ENCODE results near the gene CNTN1. TPM values are rescaled to one million over a fixed set of nuclear protein-coding genes. Genes with fewer than 3 reads are reported as not detected.

CNTN1 gene
- total RNA-seq, 2 donors from 2014 or later, result 0.77 to 4.4 TPM

- Histone ChIP-seq H3K4me1 (no peaks in the 10 kb centered on the region), H3K36me3 (no peaks in the 10 kb centered on the region), H3K9ac (ENCODE audit: low read depth in 2 of 2, low read length in 2 of 2) (no peak overlapping the region), H3K27me3 (no peaks in the 10 kb centered on the region), H3K4me3 (no peak overlapping the region), H3K27ac (no peak overlapping the region), H3K9me3 (no peaks in the 10 kb centered on the region)
- no peak for DNase-seq
- no peak for TF ChIP-seq CTCF (IDR thresholded peaks at IDR 0.05)
- intact Hi-C loops (cut with DNase I), result no loop called here
Observed at GRCh38 chr12:41058266-41058665, 366.0 kb downstream of the CNTN1 start.

GRCh38 chr12:41061192-41061591 is 369.0 kb downstream of the CNTN1 start:
- DNase-seq, result no peak
- H3K9ac ChIP-seq (ENCODE audit: low read depth in 2 of 2, low read length in 2 of 2), result no peak overlapping the region
- intact Hi-C loops (cut with DNase I), result no loop called here
- no peaks in the 10 kb centered on the region for H3K4me1 ChIP-seq
- TF ChIP-seq CTCF (IDR thresholded peaks at IDR 0.05), result no peak
- no peaks in the 10 kb centered on the region for H3K27me3 ChIP-seq
- no peak overlapping the region for H3K27ac ChIP-seq
- no peaks in the 10 kb centered on the region for H3K9me3 ChIP-seq
- no peaks in the 10 kb centered on the region for H3K36me3 ChIP-seq
- no peak overlapping the region for H3K4me3 ChIP-seq

GRCh38 chr12:41064411-41064810 is 372.2 kb downstream of the CNTN1 start:
- no peak for DNase-seq
- Histone ChIP-seq H3K9ac (ENCODE audit: low read depth in 2 of 2, low read length in 2 of 2) (no peak overlapping the region), H3K36me3 (no peaks in the 10 kb centered on the region), H3K4me1 (no peaks in the 10 kb centered on the region), H3K9me3 (no peaks in the 10 kb centered on the region), H3K27ac (no peak overlapping the region), H3K4me3 (no peak overlapping the region), H3K27me3 (no peaks in the 10 kb centered on the region)
- no peak for TF ChIP-seq CTCF (IDR thresholded peaks at IDR 0.05)
- intact Hi-C loops (cut with DNase I), result no loop called here

- no peaks in the 10 kb centered on the region for H3K9me3 ChIP-seq
- H3K9ac ChIP-seq (ENCODE audit: low read depth in 2 of 2, low read length in 2 of 2), result no peak overlapping the region
- TF ChIP-seq CTCF (IDR thresholded peaks at IDR 0.05), result no peak
- intact Hi-C loops (cut with DNase I), result no loop called here
- H3K27ac ChIP-seq, result no peak overlapping the region
- no peak overlapping the region for H3K4me3 ChIP-seq
- no peaks in the 10 kb centered on the region for H3K27me3 ChIP-seq
- no peaks in the 10 kb centered on the region for H3K4me1 ChIP-seq
- no peak for DNase-seq
- no peaks in the 10 kb centered on the region for H3K36me3 ChIP-seq
Observed at GRCh38 chr12:41067941-41068645, 375.9 kb downstream of the CNTN1 start.

GRCh38 chr12:41073633-41074472 is 381.6 kb downstream of the CNTN1 start:
- intact Hi-C loops (cut with DNase I), result no loop called here
- no peaks in the 10 kb centered on the region for H3K36me3 ChIP-seq
- DNase-seq, result no peak
- no peaks in the 10 kb centered on the region for H3K4me1 ChIP-seq
- H3K27ac ChIP-seq, result no peak overlapping the region
- H3K4me3 ChIP-seq, result no peak overlapping the region
- H3K9ac ChIP-seq (ENCODE audit: low read depth in 2 of 2, low read length in 2 of 2), result no peak overlapping the region
- no peaks in the 10 kb centered on the region for H3K9me3 ChIP-seq
- H3K27me3 ChIP-seq, result no peaks in the 10 kb centered on the region
- TF ChIP-seq CTCF (IDR thresholded peaks at IDR 0.05), result no peak

All from colonic mucosa (tissue), 4 donors.